Adrenal gland (tissue), 12 donors: ENCODE measurements around the gene FOXC2. TPM values are rescaled to one million over a fixed set of nuclear protein-coding genes. Genes with fewer than 3 reads are reported as not detected.

ENCODE experiments used
- DNase-seq, 7 donors: peaks; one replicate each; pipeline ENCODE4 v3.0.0-alpha.2; 2019 to 2020
- H3K27ac ChIP-seq, 5 donors: fragments of 200-600 bp; sonication (generic) in 4 of 5; 1 replicate in 3 of 5; 2 replicates in 2 of 5; pipeline versions ENCODE4 v1.5.1 to v1.8.0; 2016 to 2020; ENCODE audit warnings: mild to moderate bottlenecking in 1 of 5
- H3K27me3 ChIP-seq: fragments of 200-600 bp; 2 replicates; pipeline ENCODE4 v1.8.0; 2021
- H3K36me3 ChIP-seq, 2 donors: fragments of 200-600 bp; replicated peaks in 1 of 2; 1 replicate in 1 of 2; 2 replicates in 1 of 2; pipeline versions ENCODE4 v1.5.1 to v1.8.0; 2018 to 2022
- H3K4me1 ChIP-seq, 2 donors: fragments of 200-600 bp; replicated peaks in 1 of 2; 1 replicate in 1 of 2; 2 replicates in 1 of 2; pipeline versions ENCODE4 v1.5.1 to v1.8.0; 2018 to 2021
- H3K4me3 ChIP-seq, 4 donors: fragments of 200-600 bp; sonication (generic) in 3 of 4; one replicate each; pipeline ENCODE4 v1.5.1; 2016 to 2018
- H3K9me3 ChIP-seq, 3 donors: fragments of 200-600 bp; sonication (generic) in 1 of 3; replicated peaks in 1 of 3; 1 replicate in 2 of 3; 2 replicates in 1 of 3; pipeline versions ENCODE4 v1.5.1 to v1.8.0; 2016 to 2021
- POLR2A ChIP-seq, 2 donors: fragments of 450-650 bp; IDR thresholded peaks; one replicate each; pipeline ENCODE4 v1.6.1; 2017; ENCODE audit warnings: antibody characterized with exemption in 2 of 2, mild to moderate bottlenecking in 2 of 2, moderate library complexity in 1 of 2
- WGBS, 4 donors: extraction: QIAGEN DNeasy Blood & Tissue Kit in 2 of 4; methylation state at CpG; one replicate each; pipeline versions ENCODE4 v1.1.5 to v1.1.7; 2013 to 2017; 5-methylcytosine and 5-hydroxymethylcytosine counted together
- intact Hi-C, 2 donors: fragments of 100-400 bp; cut with DNase I; formaldehyde crosslinking; loops; one replicate each; pipeline versions ENCODE4 v1.14.1 to v1.15.0; 2022 to 2023
- polyA plus RNA-seq, 3 donors: library from polyadenylated mRNA; stranded (reverse); fragments of 200-250 nt in 2 of 3; fragments of 350-450 nt in 1 of 3; fragmentation: Illumina TruSeq in 1 of 3; extraction: RNeasy Lipid Tissue Mini Kit (QIAGEN cat#74804) in 1 of 3; gene quantifications; one replicate each; pipeline ENCODE4 v1.2.3, GENCODE V29; 2013 to 2014
- total RNA-seq, 9 donors: library from RNA; depleted of rRNA in 4 of 9; stranded (reverse); fragments of >200 nt in 4 of 9; fragments of 120-200 nt in 1 of 9; fragmentation: NEBNext Ultra II Directional in 1 of 9; extraction: Animal tissue kit (Norgen Biotek cat#: 25700) in 1 of 9; gene quantifications; one replicate each; pipeline versions ENCODE4 v1.1.0 to v1.2.4, GENCODE V29; 2013 to 2023
- TF ChIP-seq, protein P1 (sequence below), 6 experiments: fragments of 450-650 bp in 4 of 6; fragments of 200-600 bp in 2 of 6; sonication (generic) in 1 of 6; IDR thresholded peaks; 1 replicate in 5 of 6; 2 replicates in 1 of 6; pipeline versions ENCODE4 v1.5.1 to v1.8.0; 2016 to 2021; ENCODE audit warnings: antibody characterized with exemption in 6 of 6, mild to moderate bottlenecking in 2 of 6, moderate library complexity in 1 of 6
- donor health status: healthy with polysubstance abuse.
- donor health status: Bipolar disorder and iron deficiency.
- donor health status: DM: yes; HTN: yes; CAD: no.
- donor health status: DM: no; HTN: no; CAD: no.
- donor health status: DM: no; HTN: no; CAD: no.
- donor health status: DM: yes; HTN: yes; CAD: no.

The FOXC2 gene
- total and polyA plus RNA-seq, 12 donors: 0.39 to 4.8 (median 2.1) TPM

DNA sequence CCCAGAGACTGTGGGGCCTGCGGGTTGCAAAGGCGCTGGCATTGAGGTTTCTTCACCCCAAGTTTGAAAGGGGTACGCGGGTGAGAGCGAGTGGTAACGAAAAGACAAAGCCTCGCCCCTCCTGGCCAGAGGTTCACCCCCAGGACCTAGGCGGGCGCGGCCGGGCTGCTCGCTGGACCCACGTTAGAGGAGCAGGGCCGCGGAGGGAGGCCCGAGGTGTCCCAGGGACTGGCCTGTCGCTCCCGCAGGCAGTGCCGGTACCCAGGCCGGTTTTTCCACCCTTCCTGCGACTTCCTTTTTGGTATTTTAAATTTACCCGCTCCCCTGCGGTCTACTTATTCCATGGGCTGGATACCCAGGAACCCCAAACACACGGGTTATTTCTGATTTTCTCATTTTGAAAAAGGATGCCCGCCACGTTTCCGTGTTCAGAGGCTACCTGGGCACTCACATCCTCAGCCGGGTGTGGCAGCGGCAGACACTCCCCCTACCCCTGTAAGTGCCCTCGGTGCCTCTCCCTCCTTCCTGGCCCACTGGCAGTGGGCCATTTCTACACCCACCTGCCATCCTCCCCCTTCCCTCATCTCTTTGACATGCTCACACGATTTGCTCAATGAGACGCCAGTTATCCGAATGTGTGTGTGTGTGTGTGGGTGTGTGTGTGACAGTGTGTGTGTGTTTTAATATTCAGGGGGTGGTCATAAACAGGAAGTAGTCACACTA lies 10.1 kb downstream of the FOXC2 start:
- TF ChIP-seq POLR2A (IDR thresholded peaks at IDR 0.05): no peak
- TF ChIP-seq, protein P1, sequence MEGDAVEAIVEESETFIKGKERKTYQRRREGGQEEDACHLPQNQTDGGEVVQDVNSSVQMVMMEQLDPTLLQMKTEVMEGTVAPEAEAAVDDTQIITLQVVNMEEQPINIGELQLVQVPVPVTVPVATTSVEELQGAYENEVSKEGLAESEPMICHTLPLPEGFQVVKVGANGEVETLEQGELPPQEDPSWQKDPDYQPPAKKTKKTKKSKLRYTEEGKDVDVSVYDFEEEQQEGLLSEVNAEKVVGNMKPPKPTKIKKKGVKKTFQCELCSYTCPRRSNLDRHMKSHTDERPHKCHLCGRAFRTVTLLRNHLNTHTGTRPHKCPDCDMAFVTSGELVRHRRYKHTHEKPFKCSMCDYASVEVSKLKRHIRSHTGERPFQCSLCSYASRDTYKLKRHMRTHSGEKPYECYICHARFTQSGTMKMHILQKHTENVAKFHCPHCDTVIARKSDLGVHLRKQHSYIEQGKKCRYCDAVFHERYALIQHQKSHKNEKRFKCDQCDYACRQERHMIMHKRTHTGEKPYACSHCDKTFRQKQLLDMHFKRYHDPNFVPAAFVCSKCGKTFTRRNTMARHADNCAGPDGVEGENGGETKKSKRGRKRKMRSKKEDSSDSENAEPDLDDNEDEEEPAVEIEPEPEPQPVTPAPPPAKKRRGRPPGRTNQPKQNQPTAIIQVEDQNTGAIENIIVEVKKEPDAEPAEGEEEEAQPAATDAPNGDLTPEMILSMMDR (IDR thresholded peaks at IDR 0.05): no peak
- peak overlapping the region in 1 of 4 donors; percentile 37 for H3K4me3 ChIP-seq
- H3K27ac ChIP-seq: peak overlapping the region in 2 of 5 donors; percentile 70 to 78
- DNase-seq: no peak
- intact Hi-C loops: no loop called here
- WGBS, 4 donors: 22 to 37% (median 26%) methylated on average over 31 to 33 of the region's 33 CpGs
- no peaks in the 10 kb centered on the region for H3K36me3 ChIP-seq
- H3K27me3 ChIP-seq: peaks cover 66% of the 10 kb centered on the region
- H3K9me3 ChIP-seq: no peaks in the 10 kb centered on the region
- no peaks in the 10 kb centered on the region for H3K4me1 ChIP-seq

DNA sequence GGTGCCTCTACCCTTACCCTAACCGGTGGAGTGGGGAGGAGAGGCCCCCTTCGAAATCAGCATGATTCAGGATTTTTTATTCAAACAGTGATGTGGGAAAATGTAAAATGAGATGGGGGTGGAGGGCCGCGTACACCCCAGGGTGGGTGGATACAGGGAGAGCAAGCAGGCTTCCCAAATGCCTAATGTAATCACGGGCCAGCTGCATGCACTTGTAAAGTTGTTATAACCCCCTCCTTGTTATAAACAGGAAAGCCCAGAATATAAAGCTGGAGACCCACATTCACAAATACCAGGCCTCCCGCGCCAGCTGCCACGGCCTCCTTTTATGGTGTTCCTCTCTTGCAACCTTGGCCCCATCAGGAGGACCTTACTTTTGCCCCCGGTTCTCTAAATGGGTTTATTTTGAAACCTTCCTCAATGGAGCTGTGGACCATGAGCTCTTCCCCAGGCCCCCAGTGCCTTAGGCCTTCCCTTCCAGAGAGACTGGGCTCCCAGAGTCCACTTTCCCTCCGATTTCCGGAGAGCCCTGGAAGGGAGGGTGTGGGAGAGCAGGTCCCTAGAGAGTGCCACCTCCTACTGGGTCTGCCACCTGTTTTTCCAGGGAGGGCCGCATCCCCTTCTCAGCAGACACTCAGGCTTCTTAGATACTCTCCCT lies 10.8 kb downstream of the FOXC2 start:
- no peaks in the 10 kb centered on the region for H3K4me1 ChIP-seq

DNA sequence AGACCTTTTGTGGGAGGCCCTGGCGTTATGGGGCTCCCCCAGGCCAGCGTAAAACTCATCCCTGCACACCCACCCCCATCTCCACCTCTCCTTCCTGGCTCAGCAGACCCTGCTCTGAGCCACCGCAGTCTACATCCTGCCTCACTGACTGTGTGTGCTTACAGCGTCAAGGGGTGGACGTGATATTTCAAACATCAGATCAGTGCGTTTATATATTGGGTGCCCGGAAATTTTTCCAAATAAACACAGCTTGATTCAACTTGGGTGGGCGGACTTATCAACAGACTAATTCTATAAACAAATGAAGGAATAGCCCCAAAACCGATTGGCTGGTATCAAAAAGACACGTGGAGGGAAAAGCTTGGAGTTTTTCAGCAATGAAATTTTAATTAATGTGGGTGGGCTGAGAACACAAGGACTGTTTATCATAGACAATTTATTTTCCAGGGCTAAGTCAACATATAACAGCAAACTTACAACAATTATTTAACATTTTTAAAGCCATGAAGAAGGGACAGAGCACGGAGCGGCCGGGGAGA lies 11.5 kb downstream of the FOXC2 start, which contains the start of gene FOXL1:
Gene FOXL1, plus strand, starts transcription at position 489 of the 539 bp plus-strand sequence. CDS start 175 bp downstream, outside the sequence.
- TF ChIP-seq, protein P1 (IDR thresholded peaks at IDR 0.05): no peak
- no peaks in the 10 kb centered on the region for H3K4me1 ChIP-seq
- 39 to 55% (median 48%) methylated on average over 12 to 13 of the region's 13 CpGs for WGBS, 4 donors
- peak within 1 kb of the TSS in 3 of 5 donors; percentile 53 to 78 (median 70) for H3K27ac ChIP-seq
- H3K4me3 ChIP-seq: peak within 1 kb of the TSS in 1 of 4 donors; percentile 32
- DNase-seq: no peak
- peaks cover 58% of the 10 kb centered on the region for H3K27me3 ChIP-seq
- no peaks in the 10 kb centered on the region for H3K9me3 ChIP-seq
- intact Hi-C loops: no loop called here
- H3K36me3 ChIP-seq: no peaks in the 10 kb centered on the region

More for the DNA sequence above, 10.8 kb downstream of the FOXC2 start:
- Histone ChIP-seq H3K9me3 (no peaks in the 10 kb centered on the region), H3K36me3 (no peaks in the 10 kb centered on the region), H3K27ac (peak overlapping the region in 2 of 5 donors; percentile 70 to 78), H3K27me3 (peaks cover 62% of the 10 kb centered on the region), H3K4me3 (no peak overlapping the region)
- intact Hi-C loops: no loop called here
- TF ChIP-seq POLR2A (IDR thresholded peaks at IDR 0.05): no peak
- TF ChIP-seq, protein P1 (IDR thresholded peaks at IDR 0.05): no peak
- no peak for DNase-seq
- 53 to 63% (median 55%) methylated on average over 11 to 12 of the region's 12 CpGs for WGBS, 4 donors

DNA sequence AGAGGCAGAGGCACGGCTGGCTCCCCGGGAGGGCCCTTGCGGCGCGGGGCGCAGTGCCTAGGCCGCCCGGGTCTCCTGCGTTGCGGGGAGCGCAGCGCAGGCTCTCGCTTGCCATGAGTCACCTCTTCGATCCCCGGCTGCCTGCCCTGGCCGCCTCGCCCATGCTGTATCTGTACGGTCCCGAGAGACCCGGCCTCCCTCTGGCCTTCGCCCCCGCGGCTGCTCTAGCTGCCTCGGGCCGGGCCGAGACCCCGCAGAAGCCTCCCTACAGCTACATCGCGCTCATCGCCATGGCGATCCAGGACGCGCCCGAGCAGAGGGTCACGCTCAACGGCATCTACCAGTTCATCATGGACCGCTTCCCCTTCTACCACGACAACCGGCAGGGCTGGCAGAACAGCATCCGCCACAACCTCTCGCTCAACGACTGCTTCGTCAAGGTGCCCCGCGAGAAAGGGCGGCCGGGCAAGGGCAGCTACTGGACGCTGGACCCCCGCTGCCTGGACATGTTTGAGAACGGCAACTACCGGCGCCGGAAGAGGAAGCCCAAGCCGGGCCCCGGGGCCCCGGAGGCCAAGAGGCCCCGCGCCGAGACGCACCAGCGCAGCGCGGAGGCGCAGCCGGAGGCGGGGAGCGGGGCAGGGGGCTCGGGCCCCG lies 12.1 kb downstream of the FOXC2 start:
- Histone ChIP-seq H3K9me3 (no peaks in the 10 kb centered on the region), H3K4me3 (peak overlapping the region in 1 of 4 donors; percentile 32), H3K36me3 (no peaks in the 10 kb centered on the region), H3K27ac (peak overlapping the region in 3 of 5 donors; percentile 53 to 78 (median 70)), H3K4me1 (no peaks in the 10 kb centered on the region), H3K27me3 (peaks cover 58% of the 10 kb centered on the region)
- intact Hi-C loops: no loop called here
- peak in 1 of 7 donors; percentile 52 for DNase-seq
- WGBS, 4 donors: 5 to 17% (median 9%) methylated on average over 29 to 69 of the region's 69 CpGs
- no peak for TF ChIP-seq POLR2A (IDR thresholded peaks at IDR 0.05)
- TF ChIP-seq, protein P1 (IDR thresholded peaks at IDR 0.05): no peak
